Measurements from ENCODE around the gene UNC45A. TPM values are rescaled to one million over a fixed set of nuclear protein-coding genes. Genes with fewer than 3 reads are reported as not detected.

Gene UNC45A
- total RNA-seq, 1 donor from 2014 or later = 60.9 TPM

GRCh38 chr15:90967206-90967605, 32.1 kb downstream of the UNC45A start:
- ATAC-seq = no peak
- DNase-seq = no peak
- H3K27me3 ChIP-seq = no peaks in the 10 kb centered on the region
- no peaks in the 10 kb centered on the region for H3K4me1 ChIP-seq
- no peaks in the 10 kb centered on the region for H3K9me3 ChIP-seq
- no peak overlapping the region for H3K27ac ChIP-seq
- H3K36me3 ChIP-seq = peaks cover 15% of the 10 kb centered on the region
- H3K4me3 ChIP-seq = no peak overlapping the region
- no peak for TF ChIP-seq CTCF (IDR thresholded peaks at IDR 0.05)
- intact Hi-C loops (cut with DNase I) = no loop called here

DNA sequence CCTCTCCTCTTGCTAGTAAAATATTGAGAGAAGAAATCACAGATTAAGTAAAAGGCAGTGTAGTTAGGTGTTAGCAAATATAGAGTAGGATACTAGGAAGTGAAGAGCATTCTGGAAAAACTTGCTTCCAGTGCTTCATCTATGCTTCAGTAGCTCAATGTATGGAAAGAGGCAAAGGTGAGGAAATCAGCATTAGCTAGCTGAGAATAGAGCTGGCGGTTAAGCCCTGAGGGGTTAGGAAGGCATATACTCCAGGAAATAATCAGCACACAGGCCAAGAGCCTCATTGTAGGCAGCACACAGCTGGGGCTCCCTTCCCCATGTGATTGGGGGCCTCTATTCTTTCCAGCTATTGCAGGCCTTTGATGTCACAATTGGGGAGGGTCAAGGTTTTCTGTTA, 33.3 kb downstream of the UNC45A start:
- Histone ChIP-seq H3K36me3 (peaks cover 10% of the 10 kb centered on the region), H3K4me3 (no peak overlapping the region), H3K27ac (no peak overlapping the region), H3K27me3 (no peaks in the 10 kb centered on the region), H3K4me1 (no peaks in the 10 kb centered on the region), H3K9me3 (no peaks in the 10 kb centered on the region)
- TF ChIP-seq CTCF (IDR thresholded peaks at IDR 0.05) = no peak
- intact Hi-C loops (cut with DNase I) = no loop called here
- DNase-seq (no peak), ATAC-seq (no peak)

DNA sequence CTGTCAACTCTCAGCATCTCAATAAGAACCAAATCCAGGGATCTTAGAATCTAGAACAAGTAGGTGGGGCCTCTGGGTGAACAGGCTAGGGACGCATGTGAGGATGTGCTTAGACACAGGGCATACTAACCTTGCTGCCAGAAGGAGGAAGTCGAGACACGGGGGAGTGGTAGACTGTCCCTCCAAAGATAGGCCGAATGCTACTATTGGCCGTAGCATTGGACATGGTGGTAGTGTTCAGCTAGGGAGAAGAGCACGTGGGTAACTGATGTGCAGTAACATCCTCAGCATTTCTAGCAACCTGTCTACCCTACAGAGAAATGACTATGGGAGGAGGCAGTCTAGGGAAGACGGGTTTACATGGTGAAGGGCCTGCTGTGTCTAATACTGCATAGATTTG, 35.2 kb downstream of the UNC45A start:
- intact Hi-C loops (cut with DNase I) = no loop called here
- DNase-seq (no peak), ATAC-seq (no peak)
- Histone ChIP-seq H3K27me3 (no peaks in the 10 kb centered on the region), H3K9me3 (no peaks in the 10 kb centered on the region), H3K4me3 (no peak overlapping the region), H3K27ac (no peak overlapping the region), H3K36me3 (peaks cover 7% of the 10 kb centered on the region), H3K4me1 (no peaks in the 10 kb centered on the region)
- TF ChIP-seq CTCF (IDR thresholded peaks at IDR 0.05) = no peak

- DNase-seq (no peak), ATAC-seq (no peak)
- Histone ChIP-seq H3K4me1 (no peaks in the 10 kb centered on the region), H3K9me3 (no peaks in the 10 kb centered on the region), H3K4me3 (no peak overlapping the region), H3K27ac (no peak overlapping the region), H3K27me3 (no peaks in the 10 kb centered on the region), H3K36me3 (peaks cover under 1% of the 10 kb centered on the region)
- TF ChIP-seq CTCF (IDR thresholded peaks at IDR 0.05) = no peak
- intact Hi-C loops (cut with DNase I) = no loop called here
Observed at GRCh38 chr15:90972133-90972532, 37.0 kb downstream of the UNC45A start.

GRCh38 chr15:90974216-90974615, 39.1 kb downstream of the UNC45A start:
- ATAC-seq (no peak), DNase-seq (no peak)
- Histone ChIP-seq H3K27me3 (no peaks in the 10 kb centered on the region), H3K9me3 (no peaks in the 10 kb centered on the region), H3K4me3 (no peak overlapping the region), H3K36me3 (no peaks in the 10 kb centered on the region), H3K27ac (no peak overlapping the region), H3K4me1 (no peaks in the 10 kb centered on the region)
- no peak for TF ChIP-seq CTCF (IDR thresholded peaks at IDR 0.05)
- intact Hi-C loops (cut with DNase I) = no loop called here

DNA sequence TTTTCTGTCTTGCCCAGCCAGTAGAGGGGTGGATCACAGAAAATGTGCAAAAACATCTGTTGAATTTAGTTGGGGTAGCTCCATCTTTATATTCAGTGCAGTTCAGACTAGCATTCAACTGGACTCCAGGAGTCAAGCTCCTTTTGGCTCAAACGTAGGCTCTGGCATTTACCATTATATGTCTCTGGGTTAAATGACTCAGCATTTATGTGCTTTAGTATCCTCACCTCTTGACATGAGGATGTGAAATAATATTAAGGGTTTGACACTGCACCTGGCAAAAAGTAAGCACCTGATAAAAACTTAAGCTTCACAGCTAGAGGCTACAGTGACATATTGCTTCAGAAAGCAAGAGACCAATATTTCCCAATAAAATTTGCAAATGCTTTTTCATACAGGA, 44.5 kb downstream of the UNC45A start:
- Histone ChIP-seq H3K4me3 (no peak overlapping the region), H3K27ac (no peak overlapping the region), H3K36me3 (no peaks in the 10 kb centered on the region), H3K4me1 (no peaks in the 10 kb centered on the region), H3K27me3 (no peaks in the 10 kb centered on the region), H3K9me3 (no peaks in the 10 kb centered on the region)
- intact Hi-C loops (cut with DNase I) = no loop called here
- DNase-seq = no peak
- no peak for ATAC-seq
- no peak for TF ChIP-seq CTCF (IDR thresholded peaks at IDR 0.05)

All from upper lobe of right lung (tissue), 1 donor.